GM19240 (cell line): ENCODE measurements around the gene MED29.

Experiments used
- DNase-seq: peaks from one replicate; pipeline ENCODE4 v3.0.0; 2011; ENCODE audit warnings: low spot score; ENCODE audit not compliant: insufficient read length

Gene MED29

DNA sequence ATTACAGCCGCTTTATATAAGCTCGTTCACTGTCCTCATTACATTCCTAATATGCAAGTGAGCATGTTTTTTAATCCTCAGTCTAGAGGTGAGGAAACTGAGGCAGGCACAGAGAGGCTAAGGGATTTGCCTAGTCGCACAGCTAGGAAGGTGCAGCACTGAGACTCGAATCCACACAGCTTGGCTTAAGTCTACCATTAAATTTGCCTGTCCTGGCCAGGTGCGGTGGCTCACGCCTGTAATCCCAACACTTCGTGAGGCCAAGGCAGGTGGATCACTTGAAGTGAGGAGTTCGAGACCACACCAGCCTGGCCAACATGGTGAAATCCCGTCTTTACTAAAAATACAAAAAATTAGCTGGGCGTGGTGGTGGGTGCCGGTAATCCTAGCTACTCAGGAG is 36.5 kb downstream of the MED29 start:
- no peak for DNase-seq

DNA sequence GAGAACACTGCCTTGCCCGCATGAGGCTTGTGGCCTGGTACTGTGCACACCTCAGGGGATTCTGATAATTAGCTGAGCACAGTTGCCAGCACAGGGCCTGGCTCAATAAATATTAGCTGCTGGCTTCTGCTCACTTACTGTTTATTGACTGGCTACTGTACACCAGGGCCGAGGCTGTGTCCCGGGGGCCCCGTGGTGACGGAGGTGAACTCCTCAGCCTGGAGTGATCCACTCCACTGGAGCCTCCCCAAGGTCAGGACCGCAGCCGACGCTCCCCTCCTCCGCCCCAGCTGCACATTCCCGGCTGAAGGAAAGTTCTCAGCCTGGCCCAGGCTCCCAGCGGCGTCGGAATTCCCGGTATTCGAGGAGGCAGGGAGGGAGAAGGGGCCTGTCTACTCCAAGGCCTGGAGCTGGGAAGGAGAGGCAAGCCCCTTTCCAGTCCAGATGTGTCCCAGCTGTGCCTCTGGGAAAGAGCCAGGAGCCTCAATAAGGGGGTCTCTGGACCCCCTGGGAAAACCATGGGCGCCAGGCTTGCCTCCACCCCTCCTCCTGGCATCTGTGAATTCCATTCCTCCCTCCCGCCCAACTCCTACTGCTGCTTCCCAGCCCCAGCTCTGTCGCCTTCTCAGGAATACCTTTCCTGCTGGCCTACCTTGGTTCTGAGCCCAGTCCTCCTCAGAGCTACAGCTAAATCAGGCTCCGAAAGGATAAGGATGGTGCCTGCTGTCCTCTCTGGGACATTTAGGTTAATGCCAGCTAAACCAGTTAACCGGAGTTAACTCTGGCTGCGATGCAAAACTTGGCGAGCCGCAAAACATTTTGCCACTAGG is 37.3 kb downstream of the MED29 start:
- DNase-seq: no peak

DNA sequence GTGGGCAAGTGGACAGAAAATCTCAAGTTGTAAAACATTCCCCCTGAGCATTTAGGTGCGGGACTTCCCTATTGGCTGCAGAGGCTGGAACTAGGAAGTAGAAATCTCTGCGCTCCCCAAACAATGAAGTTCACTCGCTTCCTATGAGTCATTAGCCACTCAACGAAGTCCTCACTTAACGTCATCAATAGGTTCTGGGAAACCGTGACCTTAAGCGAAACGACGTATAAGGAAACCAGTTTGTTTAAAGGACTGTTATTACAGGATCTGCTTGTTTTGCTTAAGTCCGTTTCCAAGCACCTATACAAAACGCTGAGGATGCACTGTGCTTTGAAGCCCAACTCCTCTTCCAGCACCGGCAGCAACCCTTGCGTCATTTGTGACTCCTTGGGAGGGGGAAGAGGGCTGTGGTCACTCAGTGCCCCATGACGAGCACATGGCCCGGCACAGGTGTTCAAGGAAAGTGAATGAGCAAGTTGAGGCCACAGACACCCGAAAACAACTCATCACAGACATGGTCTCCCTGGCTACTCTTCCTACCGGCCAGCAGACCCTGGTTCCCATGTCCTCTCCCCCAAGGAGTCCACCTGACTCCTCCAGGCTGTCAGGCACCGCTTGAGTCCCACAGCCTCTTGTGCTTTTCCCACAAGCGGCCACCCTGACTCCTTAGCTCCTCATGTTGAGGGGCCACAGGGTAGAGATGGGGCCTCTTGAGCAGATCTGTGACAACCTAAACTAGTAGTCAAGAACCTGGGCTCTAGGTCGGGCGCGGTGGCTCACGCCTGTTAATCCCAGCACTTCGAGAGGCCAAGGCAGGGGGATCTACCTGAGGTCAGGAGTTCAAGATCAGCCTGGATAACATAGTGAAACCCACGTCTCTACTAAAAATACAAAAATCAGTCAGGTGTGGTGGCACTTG is 39.8 kb downstream of the MED29 start:
- peak; percentile 61 for DNase-seq

DNA sequence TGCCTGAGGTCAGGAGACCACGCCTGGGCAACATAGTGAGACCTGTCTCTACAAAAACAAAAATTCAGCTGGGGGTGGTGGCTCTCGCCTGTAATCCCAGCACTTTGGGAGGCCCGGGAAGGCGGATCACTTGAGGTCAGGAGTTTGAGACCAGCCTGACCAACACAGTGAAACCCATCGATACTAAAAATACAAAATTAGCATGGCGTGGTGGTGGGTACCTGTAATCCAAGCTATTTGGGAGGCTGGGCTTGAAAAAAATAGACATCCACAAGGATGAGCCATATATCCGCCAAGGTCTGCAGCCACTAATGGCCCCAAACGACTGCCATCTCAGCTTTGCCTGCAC is 41.5 kb downstream of the MED29 start:
- DNase-seq: no peak

DNA sequence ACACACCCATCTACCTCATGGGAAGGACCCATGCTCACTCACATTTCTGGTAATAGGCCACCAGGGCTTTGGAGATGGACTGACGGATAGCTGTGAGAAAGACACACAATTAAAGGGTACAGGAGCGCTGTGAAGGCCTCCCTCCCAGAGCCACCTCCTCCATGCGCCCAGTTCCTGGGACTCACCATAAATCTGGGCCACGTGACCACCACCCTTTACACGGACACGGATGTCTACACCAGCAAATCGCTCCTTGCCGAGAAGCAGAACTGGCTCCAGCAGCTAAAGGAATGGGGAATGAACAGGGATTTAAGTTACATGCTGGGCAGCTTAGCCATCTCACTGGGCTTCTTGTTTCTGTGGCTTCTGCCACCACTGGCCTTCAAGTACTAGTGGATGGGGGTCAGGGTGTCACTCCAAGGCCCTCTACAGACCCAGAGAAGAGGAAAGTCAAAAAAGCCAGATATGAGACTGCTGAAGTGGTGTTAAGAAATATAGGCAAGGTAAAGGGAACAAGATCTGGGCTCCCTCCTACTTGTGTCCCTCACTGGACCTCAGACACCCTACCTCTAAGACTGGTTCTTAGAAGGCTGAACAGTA is 42.4 kb downstream of the MED29 start:
- DNase-seq: no peak

DNA sequence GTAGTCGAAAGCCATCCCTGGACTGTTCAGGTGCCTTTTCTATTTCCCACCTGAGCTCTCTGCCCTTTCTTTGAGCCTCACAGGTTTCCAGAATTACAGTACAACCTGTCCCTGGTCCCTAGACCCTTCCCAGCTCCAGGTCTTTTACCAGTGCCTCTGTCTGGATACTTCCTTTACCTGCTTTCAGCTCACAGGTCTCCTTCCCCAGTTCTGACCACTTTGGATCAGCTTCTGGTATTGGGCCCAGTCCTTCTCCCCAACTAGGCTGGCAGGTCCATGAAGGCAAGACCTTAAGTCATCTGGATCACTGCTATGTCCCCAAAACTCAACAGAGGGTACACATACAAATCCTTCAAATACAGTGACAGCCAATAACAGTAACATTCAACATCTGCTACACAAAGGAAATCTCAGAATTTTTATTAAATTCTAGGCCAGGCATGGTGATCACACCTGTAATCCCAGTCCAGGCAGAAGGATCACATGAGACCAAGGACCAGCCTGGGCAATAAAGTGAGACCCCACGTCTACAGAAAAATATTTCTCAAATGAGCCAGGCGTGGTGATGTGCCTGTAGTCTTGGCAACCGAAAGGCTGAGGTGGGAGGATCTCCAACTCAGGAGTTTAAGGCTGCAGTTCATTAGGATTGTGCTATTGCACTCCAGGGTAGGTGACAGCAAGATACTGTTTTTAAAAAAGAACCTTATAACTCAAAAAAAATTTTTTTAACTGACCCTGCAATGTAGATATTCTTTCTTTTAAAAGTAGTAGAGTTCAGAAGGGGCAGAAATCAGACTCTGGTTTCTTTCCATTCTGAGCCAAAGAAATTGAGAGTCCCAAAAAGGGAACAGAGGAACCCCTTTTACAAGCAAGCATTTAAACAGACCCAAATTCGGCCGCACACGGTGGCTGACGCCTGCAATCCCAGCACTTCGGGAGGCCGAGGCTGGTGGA is 43.2 kb downstream of the MED29 start:
- no peak for DNase-seq

DNA sequence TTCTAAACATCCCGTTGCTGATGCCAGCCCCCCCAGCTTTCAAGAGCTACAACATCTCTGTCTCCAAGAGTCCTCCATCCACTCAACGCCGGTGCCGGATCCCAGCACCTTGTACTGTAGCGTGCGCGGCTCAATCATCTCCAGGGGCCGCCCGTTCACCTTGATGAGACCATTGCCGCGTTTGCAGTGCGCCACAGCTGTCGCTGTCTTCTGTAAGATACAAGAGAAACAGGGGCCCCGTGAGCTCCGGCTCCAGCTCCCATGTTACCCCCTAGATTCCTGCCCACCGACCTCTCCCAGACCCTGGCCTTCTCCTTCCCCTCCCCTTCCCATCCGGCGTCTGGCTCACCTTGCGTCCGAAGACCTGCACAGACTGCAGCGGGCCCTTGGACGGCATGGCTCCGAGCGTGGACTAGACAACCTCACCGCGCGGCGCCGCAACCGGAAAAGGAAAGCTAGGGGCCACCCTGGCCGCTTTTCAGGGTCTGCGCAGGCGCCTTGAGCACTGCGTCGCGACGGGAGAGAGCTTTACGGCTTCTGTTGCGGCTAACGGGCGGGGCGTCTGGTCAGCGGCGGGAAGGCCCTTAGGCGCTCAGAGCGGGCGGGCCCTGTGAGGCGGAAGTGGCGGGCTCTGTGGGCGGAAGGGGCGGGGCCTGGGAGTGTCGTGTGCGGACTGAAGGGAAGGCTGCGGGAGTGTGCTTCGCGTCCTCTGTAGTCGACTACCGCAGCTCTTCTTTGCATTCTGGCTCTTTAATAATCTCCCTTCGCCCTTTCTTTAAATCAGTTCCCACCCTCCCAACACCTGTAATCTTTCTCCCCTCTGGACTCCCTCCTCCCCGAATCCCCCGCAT is 44.5 kb downstream of the MED29 start, which contains the start of gene RPS16:
Gene RPS16, minus strand, starts transcription at position 451 of the 851 bp plus-strand sequence. Its CDS starts 54 bp downstream, at position 397.
- DNase-seq: peak; percentile 81

DNA sequence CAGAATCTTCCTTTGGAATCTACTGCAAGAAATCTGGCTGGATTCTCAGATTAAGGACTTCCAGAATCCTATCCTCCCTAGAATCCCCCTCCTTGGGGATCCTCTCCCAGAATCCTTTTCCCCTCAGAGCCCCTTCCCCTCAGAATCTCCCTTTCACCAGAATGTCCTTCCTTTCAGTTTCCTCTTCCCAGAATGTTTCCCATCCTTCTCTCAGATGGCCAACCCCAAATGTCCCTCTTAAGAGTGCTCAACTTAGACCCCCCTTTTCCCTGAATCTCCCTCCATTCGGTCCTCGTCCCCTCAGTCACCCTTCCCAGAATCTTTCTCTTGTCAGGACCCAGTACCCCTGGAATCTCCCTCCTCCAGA is 45.2 kb downstream of the MED29 start:
- no peak for DNase-seq

DNA sequence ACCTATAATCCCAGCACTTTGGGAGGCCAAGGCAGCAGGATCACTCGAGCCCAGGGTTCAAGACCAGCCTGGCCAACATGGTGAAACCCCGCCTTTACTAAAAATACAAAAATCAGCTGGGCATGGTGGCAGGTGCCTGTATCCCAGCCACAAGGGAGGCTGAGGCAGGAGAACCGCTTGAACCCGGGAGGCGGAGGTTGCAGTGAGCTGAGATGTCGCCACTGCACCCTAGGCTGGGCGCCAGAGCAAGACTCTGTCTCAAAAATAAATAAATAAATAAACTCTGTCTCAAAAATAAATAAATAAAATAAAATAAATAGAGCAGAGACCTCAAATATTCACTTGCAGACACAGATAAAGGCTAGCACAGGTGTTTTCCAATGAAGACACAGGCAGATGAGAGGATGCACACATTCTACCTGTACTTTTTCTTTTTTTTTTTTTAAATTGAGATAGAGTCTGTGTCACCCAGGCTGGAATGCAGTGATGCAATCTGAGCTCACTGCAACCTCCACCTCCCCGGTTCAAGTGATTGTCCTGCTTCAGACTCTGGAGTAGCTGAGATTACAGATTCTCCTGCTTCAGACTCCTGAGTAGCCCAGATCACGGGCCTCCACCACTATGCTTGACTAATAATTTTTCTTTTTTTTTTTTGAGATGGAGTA is 47.2 kb downstream of the MED29 start:
- no peak for DNase-seq

DNA sequence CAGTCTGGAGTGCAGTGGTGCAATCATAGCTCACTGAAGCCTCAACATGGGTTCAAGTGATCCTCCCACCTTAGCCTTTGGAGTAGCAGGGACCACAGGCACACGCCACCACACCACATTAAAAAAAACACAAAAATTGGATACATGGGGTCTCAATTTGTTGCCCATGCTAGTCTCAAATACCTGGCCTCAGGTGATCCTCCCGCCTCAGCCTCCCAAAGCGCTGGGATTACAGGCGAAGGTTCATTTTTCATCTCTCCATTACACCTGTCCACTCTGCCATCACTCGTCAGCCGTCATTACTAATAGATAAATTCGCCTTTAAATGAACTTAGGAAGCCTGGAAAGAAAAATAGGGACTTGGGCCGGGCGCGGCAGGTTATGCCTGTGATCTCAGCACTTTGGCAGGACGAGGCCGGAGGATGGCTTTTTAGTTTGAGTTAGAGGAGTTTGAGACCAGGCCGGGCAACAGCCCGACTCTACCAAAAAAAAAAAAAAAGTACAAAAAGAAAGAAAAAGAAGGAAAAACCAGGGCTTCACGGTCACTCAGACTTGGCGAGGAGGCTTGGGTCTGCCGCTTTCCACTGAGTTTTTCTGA is 53.5 kb downstream of the MED29 start:
- DNase-seq: no peak

DNA sequence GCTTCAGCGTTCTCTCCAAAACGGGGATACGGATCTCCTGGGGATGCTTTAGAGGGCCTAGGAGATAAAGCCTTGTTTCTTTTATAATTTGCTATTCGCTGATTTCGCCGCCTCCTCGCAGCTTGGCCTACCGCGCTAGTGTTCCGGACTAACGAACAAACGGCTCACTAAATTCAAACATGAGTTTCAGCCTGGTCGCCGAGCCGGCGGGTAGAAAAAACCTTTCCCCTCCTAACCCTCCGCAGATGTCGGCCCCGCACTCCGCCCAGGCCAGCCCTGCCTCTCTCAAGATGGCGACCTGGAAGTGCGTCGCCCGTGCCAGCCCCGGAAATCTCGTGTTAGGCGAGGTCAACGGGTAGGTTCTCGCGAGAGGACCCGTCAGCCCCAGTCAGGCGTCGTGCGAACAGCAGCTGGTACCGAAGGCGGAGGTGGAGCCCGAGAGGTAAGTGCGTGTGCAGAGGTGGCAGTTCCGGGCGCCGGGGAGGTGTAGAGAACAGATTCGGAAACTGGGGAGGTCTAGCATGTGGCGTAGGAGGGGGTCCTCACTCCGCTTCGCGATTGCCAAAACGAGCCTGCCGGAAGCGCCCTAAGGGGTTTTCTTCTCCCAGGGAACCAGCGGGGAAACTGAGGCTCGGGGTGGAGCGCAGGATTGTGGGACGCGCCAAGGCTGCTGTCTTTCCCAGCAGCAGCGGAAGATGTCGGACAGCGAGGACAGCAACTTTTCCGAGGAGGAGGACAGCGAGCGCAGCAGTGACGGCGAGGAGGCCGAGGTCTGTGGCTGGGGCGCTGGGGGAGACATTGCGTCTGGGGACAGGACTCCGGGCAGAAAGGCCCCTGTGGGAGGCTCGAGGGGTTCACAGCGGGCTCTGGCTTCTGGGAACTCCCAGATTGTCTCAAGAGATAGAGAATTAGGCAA is 54.3 kb downstream of the MED29 start, which contains the start of gene SUPT5H:
Gene SUPT5H, plus strand, starts transcription at position 387 of the 916 bp plus-strand sequence. Its CDS starts 309 bp downstream, at position 696.
- DNase-seq: peak; percentile 98

DNA sequence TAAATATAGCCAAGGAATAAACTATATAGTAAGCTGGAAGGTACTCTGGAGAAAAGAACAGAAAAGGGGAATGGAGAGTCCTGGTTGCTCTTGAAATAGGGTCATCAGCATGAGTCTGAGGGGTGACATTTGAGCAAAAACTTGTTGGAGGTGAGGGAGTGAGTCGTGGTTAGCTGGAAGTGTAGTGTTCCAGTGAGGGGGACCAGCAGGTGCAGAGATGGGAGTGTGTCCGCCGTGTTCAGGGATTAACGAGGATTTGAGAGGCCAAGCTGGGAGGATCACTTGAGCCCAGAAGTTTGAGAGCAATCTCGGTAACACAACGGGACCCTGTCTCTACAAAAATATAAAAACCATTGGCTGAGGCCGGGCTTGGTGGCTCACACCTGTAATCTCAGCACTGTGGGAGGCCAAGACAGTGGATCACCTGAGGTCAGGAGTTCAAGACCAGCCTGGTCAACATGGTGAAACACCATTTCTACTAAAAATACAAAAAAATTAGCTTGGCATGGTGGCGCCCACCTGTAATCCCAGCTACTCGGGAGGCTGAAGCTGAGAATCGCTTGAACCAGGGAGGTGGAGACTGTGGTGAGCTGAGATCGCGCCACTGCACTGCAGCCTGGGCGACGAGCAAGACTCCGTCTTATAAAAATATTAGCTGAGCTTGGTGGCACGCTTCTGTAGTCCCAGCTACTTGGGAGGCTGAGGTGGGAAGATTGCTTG is 55.3 kb downstream of the MED29 start:
- DNase-seq: no peak

DNA sequence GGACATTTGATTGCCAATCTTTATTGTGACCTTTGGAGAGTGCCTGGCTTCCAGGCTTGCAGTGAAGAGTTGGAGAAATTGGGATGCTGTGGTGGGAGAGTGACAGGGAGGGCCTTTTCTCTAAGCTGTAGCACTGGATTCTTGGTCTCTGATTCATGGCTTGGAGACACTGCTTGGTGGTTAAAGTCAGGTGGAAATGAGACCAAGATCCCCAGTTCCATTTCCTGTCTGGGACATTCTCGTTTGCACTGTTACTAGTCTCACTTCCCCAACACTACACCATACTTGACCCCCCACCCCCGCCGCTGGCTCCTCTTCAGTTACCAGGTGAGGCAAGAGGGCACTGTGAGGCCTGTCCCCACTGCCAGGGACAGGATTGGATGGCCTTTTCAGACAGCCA is 57.1 kb downstream of the MED29 start:
- DNase-seq: peak; percentile 32

DNA sequence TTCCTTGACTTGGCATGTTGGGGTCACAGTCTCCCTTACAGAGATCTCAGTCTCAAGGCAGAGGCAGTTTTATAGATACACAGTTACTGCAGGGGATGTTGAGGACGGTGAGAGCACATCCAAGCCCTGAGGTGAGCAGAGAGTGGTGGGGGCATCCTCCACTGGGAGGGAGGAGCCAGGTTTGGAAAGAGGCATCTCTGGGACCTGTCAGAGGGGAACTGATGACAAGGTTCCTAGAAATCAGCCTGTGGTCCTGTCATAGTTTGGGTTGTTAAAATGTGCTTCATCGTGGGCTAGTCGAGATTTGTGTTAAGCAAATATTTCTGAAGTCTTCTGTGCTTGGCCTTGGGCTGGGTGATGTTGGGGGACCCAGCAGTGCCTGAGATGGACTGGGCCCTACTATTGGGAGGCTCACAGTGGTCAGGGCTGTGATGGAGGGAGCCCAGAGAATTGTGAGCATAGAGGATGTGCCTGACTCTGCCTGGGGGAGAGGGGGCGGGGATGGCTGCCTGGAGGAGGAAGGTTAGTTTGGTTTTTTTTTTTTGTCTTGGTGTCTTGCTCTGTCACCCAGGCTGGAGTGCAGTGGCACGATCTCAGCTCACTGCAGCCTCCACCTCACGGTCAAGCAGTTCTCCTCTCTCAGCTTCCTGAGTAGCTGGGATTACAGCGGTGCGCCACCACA is 58.1 kb downstream of the MED29 start:
- DNase-seq: no peak
